Mucosa of descending colon (tissue), 3 donors: ENCODE measurements around the gene DGKE. TPM values are rescaled to one million over a fixed set of nuclear protein-coding genes. Genes with fewer than 3 reads are reported as not detected.

Source experiments
- ATAC-seq: fragments of 200-7000 bp; cut with Tn5 transposase; one replicate; pipeline ENCODE4 v1.9.1; 2020; ENCODE audit warnings: mild to moderate bottlenecking, moderate library complexity
- DNase-seq, 3 donors: peaks; one replicate each; pipeline ENCODE4 v3.0.0-alpha.2; 2020
- H3K36me3 ChIP-seq: fragments of 200-600 bp; one replicate; pipeline ENCODE4 v1.8.0; 2021; ENCODE audit warnings: low read depth, mild to moderate bottlenecking
- H3K4me1 ChIP-seq: fragments of 200-600 bp; one replicate; pipeline ENCODE4 v1.8.0; 2021; ENCODE audit warnings: low read depth, mild to moderate bottlenecking
- H3K4me3 ChIP-seq: fragments of 200-600 bp; one replicate; pipeline ENCODE4 v1.8.0; 2021; ENCODE audit warnings: mild to moderate bottlenecking
- H3K9me3 ChIP-seq: fragments of 200-600 bp; one replicate; pipeline ENCODE4 v1.8.0; 2021; ENCODE audit warnings: mild to moderate bottlenecking
- CTCF ChIP-seq: fragments of 200-600 bp; IDR thresholded peaks from one replicate; pipeline ENCODE4 v1.8.0; 2022; ENCODE audit warnings: antibody characterized with exemption, mild to moderate bottlenecking
- intact Hi-C, 2 donors: fragments of 100-400 bp; cut with DNase I in 1 of 2; cut with micrococcal nuclease in 1 of 2; formaldehyde crosslinking; loops; one replicate each; pipeline versions ENCODE4 v1.11.0 to v1.11.1; 2022; cut with DNase I, micrococcal nuclease
- total RNA-seq, 3 donors: library from RNA; stranded (reverse); fragmentation: NEBNext Ultra II Directional in 2 of 3; extraction: Animal tissue kit (Norgen Biotek cat#: 25700) in 2 of 3; gene quantifications; one replicate each; pipeline versions ENCODE4 v1.2.1 to v1.2.4, GENCODE V29; 2021 to 2023
- donor health status: DM: no; HTN: no; CAD: no; lungs with moderate emphysema.
- donor health status: DM: no; HTN: no; CAD: no.
- donor health status: DM: no; HTN: yes; CAD: no.

Gene DGKE
- total RNA-seq, 3 donors from 2014 or later = 5.8 to 22.2 (median 9.8) TPM

GRCh38 chr17:56801459-56802178 is 32.3 kb upstream of the DGKE start:
- H3K9me3 ChIP-seq = no peaks in the 10 kb centered on the region
- H3K4me3 ChIP-seq = no peak overlapping the region
- DNase-seq (no peak), ATAC-seq (no peak)
- H3K36me3 ChIP-seq = no peaks in the 10 kb centered on the region
- no peaks in the 10 kb centered on the region for H3K4me1 ChIP-seq
- no peak for TF ChIP-seq CTCF
- intact Hi-C loops = no loop called here

- ATAC-seq (no peak), DNase-seq (no peak)
- H3K36me3 ChIP-seq = no peaks in the 10 kb centered on the region
- no peak for TF ChIP-seq CTCF
- no peak overlapping the region for H3K4me3 ChIP-seq
- H3K9me3 ChIP-seq = no peaks in the 10 kb centered on the region
- intact Hi-C loops = no loop called here
- no peaks in the 10 kb centered on the region for H3K4me1 ChIP-seq
Observed at GRCh38 chr17:56803071-56803470, 30.9 kb upstream of the DGKE start.

- no peaks in the 10 kb centered on the region for H3K9me3 ChIP-seq
- ATAC-seq (no peak), DNase-seq (no peak)
- intact Hi-C loops = no loop called here
- no peak for TF ChIP-seq CTCF
- no peaks in the 10 kb centered on the region for H3K36me3 ChIP-seq
- peaks cover 3% of the 10 kb centered on the region for H3K4me1 ChIP-seq
- H3K4me3 ChIP-seq = no peak overlapping the region
Observed at GRCh38 chr17:56804454-56804853, 29.5 kb upstream of the DGKE start.

- Histone ChIP-seq H3K9me3 (no peaks in the 10 kb centered on the region), H3K4me1 (peaks cover 3% of the 10 kb centered on the region), H3K4me3 (no peak overlapping the region), H3K36me3 (no peaks in the 10 kb centered on the region)
- ATAC-seq = peak; percentile 29
- TF ChIP-seq CTCF = no peak
- no peak for DNase-seq
- intact Hi-C loops = no loop called here
Observed at GRCh38 chr17:56806949-56807348, 27.0 kb upstream of the DGKE start.

- no peak for DNase-seq
- no peaks in the 10 kb centered on the region for H3K9me3 ChIP-seq
- H3K4me1 ChIP-seq = peaks cover 3% of the 10 kb centered on the region
- ATAC-seq = no peak
- TF ChIP-seq CTCF = no peak
- H3K36me3 ChIP-seq = no peaks in the 10 kb centered on the region
- no peak overlapping the region for H3K4me3 ChIP-seq
- intact Hi-C loops = no loop called here
Observed at GRCh38 chr17:56807723-56808122, 26.2 kb upstream of the DGKE start.

- no peak overlapping the region for H3K4me3 ChIP-seq
- H3K36me3 ChIP-seq = no peaks in the 10 kb centered on the region
- ATAC-seq (peak; percentile 45), DNase-seq (no peak)
- TF ChIP-seq CTCF = no peak
- peaks cover 3% of the 10 kb centered on the region for H3K4me1 ChIP-seq
- intact Hi-C loops = no loop called here
- no peaks in the 10 kb centered on the region for H3K9me3 ChIP-seq
Observed at GRCh38 chr17:56808503-56808902, 25.4 kb upstream of the DGKE start.
